ENCODE results near the gene VAT1L. TPM values are rescaled to one million over a fixed set of nuclear protein-coding genes. Genes with fewer than 3 reads are reported as not detected.

The VAT1L gene
- total and polyA plus RNA-seq, 2 donors (not counting 3 experiments of a cell fraction or from before 2014, with no cell fraction given): 0.46 to 1.5 TPM

DNA sequence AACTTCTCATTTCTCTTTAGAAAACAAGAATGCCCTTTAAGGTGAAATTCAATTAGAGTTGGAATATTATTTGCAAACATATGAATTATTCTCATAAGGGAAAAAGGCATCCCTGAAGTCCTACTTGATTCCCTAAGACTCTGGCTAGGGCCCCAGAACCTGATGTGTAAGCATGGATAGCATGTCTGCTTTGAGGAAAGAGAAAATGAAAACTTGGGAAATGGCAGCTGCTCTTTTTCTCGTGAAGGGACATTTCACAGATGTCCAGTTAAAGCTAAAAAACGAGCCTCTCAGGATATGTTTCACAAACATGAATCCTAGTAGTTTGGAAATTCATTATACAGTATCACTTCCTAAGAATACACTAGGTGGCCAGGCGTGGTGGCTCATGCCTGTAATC, 121.7 kb downstream of the VAT1L start:
- H3K4me1 ChIP-seq (ENCODE audit: control insufficient read depth, extremely low read depth, insufficient read depth, low read length): no peaks in the 10 kb centered on the region
- H3K9me3 ChIP-seq (replicated peaks; ENCODE audit: control insufficient read depth, insufficient read depth, low read length): no peaks in the 10 kb centered on the region
- H3K4me2 ChIP-seq (ENCODE audit: insufficient read depth, low read length): no peak overlapping the region
- ChIA-PET CTCF (interaction anchor here (1.2 kb wide), 1 partner anchor 130 kb away, joined by 3 read pairs; no protein-coding TSS in a partner anchor), POLR2A (no interaction called here)
- no peaks in the 10 kb centered on the region for H3K27me3 ChIP-seq (ENCODE audit: control insufficient read depth in 2 of 2, insufficient read depth in 2 of 2, low read length in 2 of 2)
- intact Hi-C loops (cut with micrococcal nuclease) (no loop called here), dilution Hi-C loops (cut with MboI; ENCODE audit: extremely low pct_ligation_motif_present, low sequenced_read_pairs) (no loop called here)
- H3K27ac ChIP-seq (ENCODE audit: insufficient read depth, low read depth, low read length): no peak overlapping the region
- BruUV-seq (replicated peaks): no TSS peak
- no peaks in the 10 kb centered on the region for H4K20me1 ChIP-seq (replicated peaks; ENCODE audit: control insufficient read depth, extremely low read depth, insufficient read depth, low read length)
- H3K4me3 ChIP-seq (replicated peaks in 1 of 3; ENCODE audit: insufficient read depth in 1 of 3, low read depth in 1 of 3, low read length in 3 of 3): no peak overlapping the region
- no peaks in the 10 kb centered on the region for H3K79me2 ChIP-seq (ENCODE audit: control insufficient read depth, insufficient read depth, low read length)
- no peak overlapping the region for H2AFZ ChIP-seq (ENCODE audit: low read depth, low read length)
- FAIRE-seq (no peak), DNase-seq (ENCODE audit: low read depth, low spot score) (no peak)
- no peak overlapping the region for H3K9ac ChIP-seq (replicated peaks; ENCODE audit: extremely low read depth, insufficient read depth, low read length)
- no peaks in the 10 kb centered on the region for H3K36me3 ChIP-seq (ENCODE audit: control insufficient read depth in 2 of 2, extremely low read depth in 1 of 2, insufficient read depth in 2 of 2, low read length in 2 of 2)
- H3K9me1 ChIP-seq (replicated peaks; ENCODE audit: control insufficient read depth, extremely low read depth, insufficient read depth, low read length): no peaks in the 10 kb centered on the region
- no peak for TF ChIP-seq POLR2A (IDR thresholded peaks at IDR 0.05; ENCODE audit: low read depth, low read length)
- TF ChIP-seq, protein P1, sequence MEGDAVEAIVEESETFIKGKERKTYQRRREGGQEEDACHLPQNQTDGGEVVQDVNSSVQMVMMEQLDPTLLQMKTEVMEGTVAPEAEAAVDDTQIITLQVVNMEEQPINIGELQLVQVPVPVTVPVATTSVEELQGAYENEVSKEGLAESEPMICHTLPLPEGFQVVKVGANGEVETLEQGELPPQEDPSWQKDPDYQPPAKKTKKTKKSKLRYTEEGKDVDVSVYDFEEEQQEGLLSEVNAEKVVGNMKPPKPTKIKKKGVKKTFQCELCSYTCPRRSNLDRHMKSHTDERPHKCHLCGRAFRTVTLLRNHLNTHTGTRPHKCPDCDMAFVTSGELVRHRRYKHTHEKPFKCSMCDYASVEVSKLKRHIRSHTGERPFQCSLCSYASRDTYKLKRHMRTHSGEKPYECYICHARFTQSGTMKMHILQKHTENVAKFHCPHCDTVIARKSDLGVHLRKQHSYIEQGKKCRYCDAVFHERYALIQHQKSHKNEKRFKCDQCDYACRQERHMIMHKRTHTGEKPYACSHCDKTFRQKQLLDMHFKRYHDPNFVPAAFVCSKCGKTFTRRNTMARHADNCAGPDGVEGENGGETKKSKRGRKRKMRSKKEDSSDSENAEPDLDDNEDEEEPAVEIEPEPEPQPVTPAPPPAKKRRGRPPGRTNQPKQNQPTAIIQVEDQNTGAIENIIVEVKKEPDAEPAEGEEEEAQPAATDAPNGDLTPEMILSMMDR (IDR thresholded peaks at IDR 0.05; ENCODE audit: extremely low read depth in 1 of 2, insufficient read depth in 1 of 2, low read depth in 1 of 2, low read length in 2 of 2): no peak
- no peak for TF ChIP-seq EZH2 (IDR thresholded peaks at IDR 0.05; ENCODE audit: borderline replicate concordance, low read depth, low read length, severe bottlenecking)
- no peak for TF ChIP-seq POLR2AphosphoS5 (IDR thresholded peaks at IDR 0.05; ENCODE audit: insufficient read depth, low read depth, low read length)
- no peak for TF ChIP-seq GATA2 (IDR thresholded peaks at IDR 0.05; ENCODE audit: insufficient read depth, insufficient read length, low read depth, low read length)

DNA sequence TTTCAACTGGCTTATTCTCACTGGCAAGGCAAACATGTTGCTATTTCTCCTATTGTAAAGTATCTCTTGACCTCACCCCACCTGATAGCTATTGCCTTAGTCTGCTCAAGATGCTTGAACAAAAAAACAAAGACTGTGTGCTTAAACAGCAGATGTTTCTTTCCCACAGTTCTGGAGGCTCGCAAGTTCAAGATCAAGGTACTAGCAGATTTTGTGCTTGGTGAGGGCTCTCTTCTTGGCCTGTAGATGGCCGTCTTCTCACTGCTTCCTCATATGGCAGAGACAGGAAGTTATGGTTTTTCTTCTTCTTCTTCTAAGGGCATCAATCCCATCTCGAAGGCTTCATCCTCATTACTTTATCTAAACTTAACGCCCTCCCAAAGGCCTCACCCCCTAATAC, 124.3 kb downstream of the VAT1L start:
- DNase-seq (ENCODE audit: low read depth, low spot score): no peak
- Histone ChIP-seq H3K9ac (replicated peaks; ENCODE audit: extremely low read depth, insufficient read depth, low read length) (no peak overlapping the region), H3K27ac (ENCODE audit: insufficient read depth, low read depth, low read length) (no peak overlapping the region), H3K79me2 (ENCODE audit: control insufficient read depth, insufficient read depth, low read length) (no peaks in the 10 kb centered on the region), H3K27me3 (ENCODE audit: control insufficient read depth in 2 of 2, insufficient read depth in 2 of 2, low read length in 2 of 2) (no peaks in the 10 kb centered on the region), H3K9me1 (replicated peaks; ENCODE audit: control insufficient read depth, extremely low read depth, insufficient read depth, low read length) (no peaks in the 10 kb centered on the region), H3K4me1 (ENCODE audit: control insufficient read depth, extremely low read depth, insufficient read depth, low read length) (no peaks in the 10 kb centered on the region), H3K4me3 (replicated peaks in 1 of 3; ENCODE audit: insufficient read depth in 1 of 3, low read depth in 1 of 3, low read length in 3 of 3) (no peak overlapping the region), H3K4me2 (ENCODE audit: insufficient read depth, low read length) (no peak overlapping the region), H4K20me1 (replicated peaks; ENCODE audit: control insufficient read depth, extremely low read depth, insufficient read depth, low read length) (no peaks in the 10 kb centered on the region), H3K9me3 (replicated peaks; ENCODE audit: control insufficient read depth, insufficient read depth, low read length) (no peaks in the 10 kb centered on the region), H3K36me3 (ENCODE audit: control insufficient read depth in 2 of 2, extremely low read depth in 1 of 2, insufficient read depth in 2 of 2, low read length in 2 of 2) (no peaks in the 10 kb centered on the region), H2AFZ (ENCODE audit: low read depth, low read length) (no peak overlapping the region)
- ChIA-PET CTCF (no interaction called here), POLR2A (no interaction called here)
- no TSS peak for BruUV-seq (replicated peaks)
- TF ChIP-seq POLR2A (IDR thresholded peaks at IDR 0.05; ENCODE audit: low read depth, low read length) (no peak), EZH2 (IDR thresholded peaks at IDR 0.05; ENCODE audit: borderline replicate concordance, low read depth, low read length, severe bottlenecking) (no peak), POLR2AphosphoS5 (IDR thresholded peaks at IDR 0.05; ENCODE audit: insufficient read depth, low read depth, low read length) (no peak), JUN (IDR thresholded peaks at IDR 0.05; ENCODE audit: borderline replicate concordance, insufficient read depth, insufficient read length, low read depth) (no peak), MYC (IDR thresholded peaks at IDR 0.05; ENCODE audit: low read depth, low read length) (no peak), GATA2 (IDR thresholded peaks at IDR 0.05; ENCODE audit: insufficient read depth, insufficient read length, low read depth, low read length) (no peak), FOS (IDR thresholded peaks at IDR 0.05; ENCODE audit: borderline replicate concordance, insufficient read depth, low read length) (no peak)
- TF ChIP-seq, protein P2, sequence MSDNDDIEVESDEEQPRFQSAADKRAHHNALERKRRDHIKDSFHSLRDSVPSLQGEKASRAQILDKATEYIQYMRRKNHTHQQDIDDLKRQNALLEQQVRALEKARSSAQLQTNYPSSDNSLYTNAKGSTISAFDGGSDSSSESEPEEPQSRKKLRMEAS (IDR thresholded peaks at IDR 0.05; ENCODE audit: insufficient read depth, insufficient read length): no peak
- TF ChIP-seq, protein P1 (IDR thresholded peaks at IDR 0.05; ENCODE audit: extremely low read depth in 1 of 2, insufficient read depth in 1 of 2, low read depth in 1 of 2, low read length in 2 of 2): no peak
- intact Hi-C loops (cut with micrococcal nuclease): no loop called here
- no peak for FAIRE-seq
- dilution Hi-C loops (cut with MboI; ENCODE audit: extremely low pct_ligation_motif_present, low sequenced_read_pairs): no loop called here
